ENCODE data around the gene ZNF846. TPM values are rescaled to one million over a fixed set of nuclear protein-coding genes. Genes with fewer than 3 reads are reported as not detected.

The ZNF846 gene
- total RNA-seq, 1 donor from 2014 or later, result 4.2 TPM

GRCh38 chr19:9709305-9709704 lies 59.2 kb downstream of the ZNF846 start:
- TF ChIP-seq CTCF (IDR thresholded peaks at IDR 0.05; ENCODE audit: insufficient read depth, low read length, poor library complexity, severe bottlenecking), result no peak
- no peak for DNase-seq (ENCODE audit: low read depth)
- Histone ChIP-seq H3K27me3 (ENCODE audit: control insufficient read depth, insufficient read depth, low read length) (no peaks in the 10 kb centered on the region), H3K4me3 (ENCODE audit: low read depth, low read length) (no peak overlapping the region), H3K36me3 (ENCODE audit: control insufficient read depth, insufficient read depth, low read length) (no peaks in the 10 kb centered on the region)

- no peaks in the 10 kb centered on the region for H3K27me3 ChIP-seq (ENCODE audit: control insufficient read depth, insufficient read depth, low read length)
- no peak for DNase-seq (ENCODE audit: low read depth)
- H3K4me3 ChIP-seq (ENCODE audit: low read depth, low read length), result no peak overlapping the region
- no peaks in the 10 kb centered on the region for H3K36me3 ChIP-seq (ENCODE audit: control insufficient read depth, insufficient read depth, low read length)
- no peak for TF ChIP-seq CTCF (IDR thresholded peaks at IDR 0.05; ENCODE audit: insufficient read depth, low read length, poor library complexity, severe bottlenecking)
Measured at GRCh38 chr19:9705836-9706235, 62.7 kb downstream of the ZNF846 start.

- Histone ChIP-seq H3K27me3 (ENCODE audit: control insufficient read depth, insufficient read depth, low read length) (no peaks in the 10 kb centered on the region), H3K36me3 (ENCODE audit: control insufficient read depth, insufficient read depth, low read length) (no peaks in the 10 kb centered on the region), H3K4me3 (ENCODE audit: low read depth, low read length) (no peak overlapping the region)
- TF ChIP-seq CTCF (IDR thresholded peaks at IDR 0.05; ENCODE audit: insufficient read depth, low read length, poor library complexity, severe bottlenecking), result no peak
- DNase-seq (ENCODE audit: low read depth), result no peak
Measured at GRCh38 chr19:9702186-9702585, 66.4 kb downstream of the ZNF846 start.

Other genes starting within 250 kb of the ZNF846 start
- 12.4 and 14.9 TPM in 2 replicates for gene ZNF426, start 230.1 kb downstream of the ZNF846 start, total RNA-seq
- 37.9 and 39.2 TPM in 2 replicates for gene ZNF121, start 184.2 kb downstream of the ZNF846 start, total RNA-seq
- 30.8 and 40.8 TPM in 2 replicates for gene ZNF561, start 147.5 kb downstream of the ZNF846 start, total RNA-seq
- 37.3 and 37.4 TPM in 2 replicates for gene ZNF562, start 93.6 kb downstream of the ZNF846 start, total RNA-seq
- gene FBXL12, start 50.3 kb upstream of the ZNF846 start, total RNA-seq, result 25.2 and 30.8 TPM in 2 replicates
- 536 and 603 TPM in 2 replicates for gene UBL5, start 59.2 kb upstream of the ZNF846 start, total RNA-seq
- 102 and 115 TPM in 2 replicates for gene PIN1, start 66.6 kb upstream of the ZNF846 start, total RNA-seq
- gene OLFM2, start 167.8 kb upstream of the ZNF846 start, total RNA-seq, result 15.8 and 18.0 TPM in 2 replicates
- gene COL5A3, start 241.8 kb upstream of the ZNF846 start, total RNA-seq, result 0.79 and 1.3 TPM in 2 replicates
- gene RDH8, start 244.7 kb upstream of the ZNF846 start, total RNA-seq, result not detected in 2 replicates